Middle frontal gyrus (tissue), 1 donor: Measurements from ENCODE around the gene LGR6.
"Not testable (repeated sequence)": the region's sequence is repeated elsewhere in the genome, so short reads cannot be mapped to it uniquely, and the experiment has no call there.

Experiments
- DNase-seq: peaks from one replicate; pipeline ENCODE4 v3.0.0-alpha.2; 2015; ENCODE audit warnings: low spot score; ENCODE audit errors: extremely low spot score

LGR6 gene

DNA sequence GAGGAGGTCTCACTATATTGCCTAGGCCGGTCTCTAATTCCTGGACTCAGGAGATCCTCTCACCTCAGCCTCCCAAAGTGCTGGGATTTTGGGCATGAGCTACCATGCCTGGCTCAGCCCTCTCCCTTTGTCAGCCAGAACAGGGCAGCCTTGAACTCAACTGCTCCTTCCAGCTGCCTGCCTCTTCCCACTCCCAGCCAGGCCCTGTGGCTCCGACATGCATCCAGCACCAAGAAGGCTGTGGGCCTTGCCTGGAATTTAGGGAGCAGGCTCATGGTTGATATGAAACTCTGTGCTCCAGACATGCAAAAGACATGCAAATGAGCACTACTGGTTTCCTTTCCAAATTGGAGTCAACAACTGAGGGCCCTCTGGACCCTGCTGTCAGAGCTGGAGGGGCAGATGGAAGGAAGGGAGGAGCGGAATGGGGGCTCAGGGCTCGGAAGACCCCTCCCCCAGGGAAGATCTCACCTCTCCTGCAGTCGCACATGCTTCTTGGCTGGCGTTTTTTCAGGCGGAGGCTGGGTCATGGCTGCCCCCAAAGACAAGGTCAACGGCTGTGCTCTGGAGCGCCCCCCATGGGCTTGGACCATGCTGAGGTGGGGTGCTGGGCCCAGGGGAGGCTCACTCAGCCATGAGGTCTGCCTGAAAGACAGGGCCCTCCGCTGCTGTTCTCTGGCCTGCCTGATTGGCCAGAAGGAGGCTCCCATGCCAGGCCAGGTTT is 34.6 kb upstream of the LGR6 start:
- DNase-seq = no peak

DNA sequence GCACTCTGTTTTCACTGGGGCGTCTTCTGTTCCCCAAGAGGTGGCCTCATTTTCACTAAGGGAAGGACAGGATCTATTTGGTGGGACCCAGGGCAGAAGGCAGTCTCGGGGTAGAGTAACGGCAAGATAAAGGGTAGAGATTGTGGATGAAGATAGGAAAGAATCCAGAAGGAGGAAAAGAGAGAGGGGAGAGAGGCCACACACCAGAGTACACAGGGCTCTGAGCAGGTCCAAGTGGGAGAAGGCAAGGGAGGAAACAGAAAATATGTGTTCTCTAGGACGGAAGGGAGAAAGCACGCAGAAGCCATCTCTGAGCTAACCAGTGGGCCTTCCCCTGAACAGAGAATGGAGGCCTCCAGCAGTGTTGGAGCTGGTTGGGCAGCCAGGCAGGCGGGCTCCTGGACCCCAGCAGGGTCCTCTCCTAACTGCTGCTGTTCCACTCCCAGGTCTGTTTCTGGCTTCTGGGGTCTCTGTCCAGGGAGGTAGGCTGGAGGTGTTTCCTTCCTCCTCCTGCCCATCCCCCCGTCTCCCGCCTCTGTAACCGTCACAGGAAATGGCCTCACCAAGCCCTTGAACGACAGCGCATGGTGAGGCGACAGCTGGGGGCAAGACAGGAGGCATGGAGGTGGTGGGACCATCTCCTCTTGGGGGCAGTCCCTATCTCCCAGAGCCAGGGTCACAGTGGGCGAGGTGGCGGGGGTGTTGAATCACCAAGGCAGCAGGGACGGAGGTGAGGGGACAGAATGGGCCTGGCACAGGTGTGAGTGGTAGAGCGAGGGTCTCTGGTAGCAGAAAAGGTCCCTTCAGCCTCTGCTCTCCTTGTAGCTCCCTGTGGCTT is 33.8 kb upstream of the LGR6 start:
- no peak for DNase-seq

DNA sequence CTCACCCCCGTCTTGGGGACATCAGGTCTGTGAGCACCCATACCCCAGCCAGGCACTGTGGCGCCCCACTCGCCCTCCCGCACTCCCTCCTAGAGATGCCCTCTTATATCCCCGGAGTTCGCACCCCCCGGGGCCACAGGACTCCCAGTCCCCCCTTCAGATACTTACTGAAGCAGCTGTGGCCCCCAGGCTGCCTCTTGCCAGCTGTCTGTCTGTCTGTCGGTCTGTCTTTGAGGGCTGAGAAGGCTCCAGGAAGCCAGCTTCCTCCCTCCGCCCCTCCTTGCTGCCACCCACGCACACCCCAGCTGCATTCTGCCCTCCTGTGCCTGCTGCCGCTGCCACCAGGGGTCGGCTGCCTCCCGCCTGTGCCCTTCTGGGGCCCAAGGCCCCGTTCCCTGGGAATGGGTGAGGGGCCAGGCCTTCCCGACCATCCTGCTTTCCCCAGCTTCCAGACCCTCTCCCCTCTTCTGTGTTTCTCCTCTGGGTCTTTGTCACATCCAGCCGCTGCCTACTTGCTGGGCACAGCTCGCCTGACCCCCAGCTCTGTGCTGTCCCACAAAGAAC is 33.1 kb upstream of the LGR6 start, which contains the start of gene PTPN7:
Gene PTPN7 (minus strand): TSS at position 226 of the 564 bp plus-strand sequence. CDS start 1,200 bp downstream, outside the sequence.
- no peak for DNase-seq

DNA sequence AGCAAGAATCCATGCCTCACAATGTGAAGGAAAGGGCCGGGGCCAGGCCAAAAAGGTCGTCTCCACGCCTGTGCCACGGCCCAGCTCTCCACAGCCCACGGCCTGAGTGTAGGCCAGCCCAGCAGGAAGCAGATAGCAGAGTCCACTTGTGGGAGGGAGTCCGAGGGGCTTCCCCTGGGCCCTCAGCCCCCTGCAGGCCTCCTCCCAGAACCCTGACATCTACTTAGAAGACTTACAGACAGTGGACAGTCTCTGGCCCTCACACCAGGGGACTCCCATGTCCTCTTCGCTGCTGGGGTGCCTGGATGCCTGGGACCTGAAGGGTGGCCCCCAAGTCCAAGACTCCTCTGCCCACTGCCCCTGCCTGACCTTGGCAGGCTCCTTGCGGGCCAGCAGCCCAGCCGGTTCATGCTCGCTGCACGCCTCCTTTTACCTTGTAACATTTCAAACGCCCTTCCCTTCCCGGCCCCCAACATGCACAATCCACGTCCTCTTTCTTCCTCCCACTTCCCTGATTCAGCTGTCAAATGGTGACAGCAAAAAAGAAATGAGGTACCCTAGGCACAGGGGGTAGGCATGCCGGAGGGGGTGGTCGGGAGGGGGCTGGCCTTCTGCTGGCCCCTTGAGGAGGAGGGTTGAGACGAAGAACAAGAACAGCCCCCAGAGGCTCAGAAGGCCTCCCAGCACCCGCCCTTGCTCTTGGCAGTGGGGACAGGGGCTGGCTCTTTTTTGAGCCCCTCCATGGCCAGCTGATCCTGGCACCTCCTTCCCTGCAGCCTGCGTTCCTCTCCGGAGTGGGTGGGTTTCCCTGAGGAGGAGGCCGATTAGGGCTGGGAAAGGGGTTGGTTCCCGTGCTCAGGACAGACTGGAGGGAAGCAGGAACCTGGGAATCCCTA is 32.2 kb upstream of the LGR6 start:
- no peak for DNase-seq

DNA sequence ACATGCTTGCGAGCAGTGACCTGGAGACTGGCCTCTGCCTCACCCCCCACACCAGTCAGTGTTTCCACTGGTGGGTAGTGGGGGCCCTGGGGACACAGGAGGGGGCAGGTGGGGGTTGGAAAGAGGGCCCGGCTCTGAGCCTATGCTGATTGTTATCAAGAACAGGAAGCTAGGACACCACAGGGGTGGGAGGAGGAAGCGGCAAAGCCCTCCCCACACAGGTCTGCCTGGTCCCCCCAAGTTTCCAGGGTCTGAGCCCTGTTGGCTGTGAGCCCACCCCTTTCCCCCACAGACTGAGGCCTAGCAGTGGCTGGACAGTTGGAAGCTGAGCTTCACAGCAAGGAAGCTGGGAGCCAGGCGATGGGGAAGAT is 31.6 kb upstream of the LGR6 start:
- no peak for DNase-seq

DNA sequence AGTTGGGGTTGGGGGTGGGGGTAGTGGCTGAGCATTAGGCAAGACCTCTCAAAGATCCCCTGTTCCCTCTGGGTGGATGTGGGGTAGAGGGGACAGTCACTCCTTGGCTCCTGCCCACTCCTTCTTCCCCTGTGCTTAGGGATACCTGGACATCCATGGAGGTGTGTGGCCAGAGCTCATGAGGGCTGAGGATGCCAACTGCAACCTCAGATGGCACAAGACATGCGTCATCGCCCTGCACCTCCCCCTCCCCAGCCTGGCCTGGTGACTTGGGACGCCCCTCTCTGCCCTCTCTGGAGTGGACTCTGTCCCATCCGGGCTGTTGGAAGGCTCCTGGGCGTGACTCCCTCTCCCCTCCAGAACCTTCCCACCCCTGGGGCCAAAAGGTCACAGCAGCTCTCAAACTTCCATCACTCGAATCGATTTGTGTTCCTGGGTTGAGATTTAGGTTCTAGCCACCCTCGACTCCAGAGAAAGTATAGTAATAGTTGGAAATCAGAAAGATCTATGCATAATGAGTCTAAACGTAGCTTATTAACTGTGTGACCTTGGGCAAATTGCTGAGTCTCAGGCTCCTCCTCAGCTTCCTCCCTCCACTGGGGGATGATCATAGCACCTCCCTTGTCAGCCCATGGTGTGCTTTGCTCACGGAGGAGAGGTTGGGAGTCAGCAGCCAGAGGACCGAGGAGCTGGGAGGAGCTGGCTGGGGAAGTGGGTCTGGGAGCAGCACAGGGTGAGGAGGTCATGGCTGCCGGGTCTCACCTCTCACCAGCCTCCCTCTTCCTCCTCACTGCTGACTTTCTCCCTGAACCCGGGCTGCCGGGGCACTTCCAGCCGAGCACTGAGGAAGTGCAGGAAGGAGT is 30.9 kb upstream of the LGR6 start:
- no peak for DNase-seq

DNA sequence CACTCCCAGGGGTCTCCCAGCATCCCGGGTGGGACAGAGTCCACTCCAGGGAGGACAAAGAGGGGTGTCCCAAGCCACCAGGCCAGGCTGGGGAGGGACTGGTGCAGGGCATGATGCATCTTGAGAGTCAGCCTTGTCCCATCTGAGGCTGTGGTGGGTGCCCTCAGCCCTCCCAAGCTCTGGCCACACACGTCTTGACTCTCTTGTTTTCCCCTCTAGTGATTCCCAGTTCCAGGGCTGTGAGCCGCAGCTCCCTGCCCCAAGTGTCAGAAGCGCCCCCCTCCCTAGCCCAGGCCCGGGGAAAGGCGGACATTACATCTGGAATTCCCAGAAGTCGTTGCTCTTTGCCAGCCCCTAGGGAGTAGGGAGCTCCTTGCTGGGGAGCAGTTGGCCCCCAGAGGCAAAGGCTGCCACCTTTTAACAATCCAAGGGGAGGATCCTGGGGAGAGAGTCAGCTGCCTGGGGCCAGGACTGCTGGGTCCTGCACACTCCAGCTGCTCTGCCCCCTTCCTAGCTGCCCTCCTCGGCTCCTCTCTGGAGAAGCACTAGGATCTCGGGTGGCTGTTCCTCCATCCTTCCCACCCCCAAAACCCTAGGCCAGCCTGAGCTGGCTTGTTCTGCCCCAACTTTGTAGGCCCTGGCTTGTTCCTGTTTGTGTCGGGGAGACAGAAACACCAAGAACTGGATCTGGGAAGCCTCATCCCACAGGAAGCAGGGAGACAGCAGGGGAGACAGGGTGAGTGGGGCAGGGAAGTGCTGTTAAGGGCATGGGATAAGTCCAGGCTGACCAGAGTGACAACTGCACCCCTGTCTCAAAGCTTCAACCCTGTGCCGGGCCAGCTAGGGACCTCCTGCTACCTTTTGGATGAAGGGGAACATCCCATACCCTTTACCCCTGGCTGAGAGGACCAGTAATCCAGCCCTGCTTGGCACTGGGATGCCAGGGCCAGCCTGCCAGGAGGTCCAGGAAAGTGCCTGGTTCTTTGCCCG is 30.0 kb upstream of the LGR6 start:
- DNase-seq = no peak

DNA sequence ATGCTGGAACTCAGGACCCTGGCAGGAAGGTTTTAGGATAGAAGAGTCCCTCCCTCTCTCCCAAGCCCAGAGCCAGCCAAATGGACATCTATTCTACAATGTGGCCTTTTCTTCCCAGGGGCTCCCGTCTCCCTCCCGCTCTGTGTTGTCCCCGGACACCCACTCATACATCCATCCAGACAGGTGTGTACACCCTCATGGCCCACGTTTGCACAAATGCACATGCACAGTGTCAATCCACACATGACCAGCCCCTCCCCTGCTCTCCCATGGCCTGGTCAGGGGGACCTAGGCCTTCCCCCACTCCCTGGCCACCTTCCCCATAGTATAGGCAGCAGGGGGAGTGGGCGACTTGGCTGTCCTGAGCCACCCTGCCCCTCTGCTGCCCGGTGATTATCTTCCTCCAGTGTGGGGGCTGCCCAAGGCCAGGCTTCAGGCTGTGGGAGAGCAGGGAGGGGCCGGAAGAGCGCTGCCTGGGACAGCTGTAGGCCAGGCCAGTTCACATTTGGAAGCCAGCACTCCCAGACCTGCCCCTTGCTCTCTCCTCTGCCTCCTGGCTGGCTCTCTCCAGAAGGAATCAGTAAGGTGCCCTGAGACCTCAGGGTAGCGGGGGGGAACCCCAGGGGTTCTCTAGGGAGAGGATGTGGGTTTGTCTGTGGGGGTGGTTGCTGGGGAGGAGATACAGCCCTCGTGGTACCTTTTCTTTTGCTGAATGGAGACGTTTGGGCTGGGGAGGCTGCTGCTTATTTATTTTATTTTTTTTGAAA is 29.1 kb upstream of the LGR6 start:
- DNase-seq = no peak

DNA sequence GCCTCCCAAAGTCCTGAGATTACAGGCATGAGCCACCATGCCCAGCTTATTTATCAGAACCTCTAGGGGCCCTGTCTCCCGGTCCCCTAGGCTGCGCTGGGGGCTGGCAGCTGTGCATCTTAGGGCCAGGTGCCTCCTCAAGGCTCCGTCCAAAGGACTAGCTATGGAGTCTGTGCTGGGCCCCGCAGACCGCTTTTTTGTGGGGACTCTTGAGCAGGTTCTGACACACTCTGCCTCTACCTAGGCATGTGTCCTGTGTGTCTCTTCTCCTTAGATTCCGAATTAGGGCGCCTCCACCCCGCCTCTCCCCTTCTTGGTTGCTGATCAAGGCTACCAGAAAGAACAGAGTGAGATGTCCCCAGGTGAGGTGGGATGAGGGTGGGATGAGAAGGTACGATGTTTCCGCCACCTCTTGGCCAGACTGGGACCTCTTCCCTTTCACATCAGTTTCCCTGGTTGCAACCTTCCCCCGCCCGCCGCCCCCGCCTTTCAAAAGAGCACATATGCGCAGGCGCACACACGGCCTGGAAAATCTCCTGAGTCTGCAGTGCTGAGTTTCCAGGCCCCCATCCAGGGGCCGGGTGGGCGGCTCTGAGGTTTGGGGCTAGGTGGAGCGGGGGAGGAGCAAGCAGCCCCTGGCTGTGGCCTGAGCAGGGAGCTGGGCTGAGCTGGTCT is 28.2 kb upstream of the LGR6 start:
- no peak for DNase-seq

DNA sequence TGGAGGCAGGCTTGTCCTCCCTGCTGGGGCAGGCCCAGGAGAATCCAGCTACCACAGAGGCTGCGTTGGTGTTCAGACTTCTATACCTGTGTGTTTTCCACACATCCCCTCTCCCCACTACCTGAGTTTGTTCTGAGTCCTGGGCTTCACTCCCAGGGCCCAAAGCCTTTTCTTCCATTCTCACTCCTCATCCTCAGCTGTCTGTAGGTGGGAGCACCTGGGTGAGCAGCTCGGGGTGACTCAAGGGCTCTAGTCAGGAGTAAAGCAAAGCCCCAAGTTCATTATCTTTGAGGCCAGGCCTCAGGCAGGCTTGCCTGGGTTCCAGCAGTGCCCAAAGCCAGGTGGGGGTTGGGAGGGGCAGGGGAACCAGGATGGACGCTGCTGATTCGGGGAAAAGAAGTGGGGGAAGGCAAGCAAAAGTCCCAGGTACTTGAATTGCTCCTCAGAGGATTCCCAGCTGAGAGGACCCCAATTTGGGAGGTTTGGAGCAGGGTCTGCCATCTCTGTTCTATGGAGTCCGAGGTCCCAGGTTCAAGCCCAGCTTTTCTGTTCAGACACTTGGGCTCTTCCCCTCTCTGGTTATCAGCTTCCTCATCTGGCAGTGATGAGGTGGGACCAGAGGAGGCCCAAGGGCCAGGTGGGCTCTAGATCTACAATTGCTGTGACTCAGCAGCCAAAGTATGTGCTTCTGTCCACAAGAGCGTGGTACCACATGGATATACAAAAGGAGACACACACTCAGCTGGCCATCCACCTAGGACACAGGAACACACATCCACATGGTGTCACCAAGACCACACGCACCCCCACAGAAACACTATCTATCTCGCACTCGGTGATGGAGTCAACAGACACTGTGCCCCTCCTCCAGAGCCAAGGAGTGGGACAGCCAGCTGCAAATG is 27.4 kb upstream of the LGR6 start:
- no peak for DNase-seq

DNA sequence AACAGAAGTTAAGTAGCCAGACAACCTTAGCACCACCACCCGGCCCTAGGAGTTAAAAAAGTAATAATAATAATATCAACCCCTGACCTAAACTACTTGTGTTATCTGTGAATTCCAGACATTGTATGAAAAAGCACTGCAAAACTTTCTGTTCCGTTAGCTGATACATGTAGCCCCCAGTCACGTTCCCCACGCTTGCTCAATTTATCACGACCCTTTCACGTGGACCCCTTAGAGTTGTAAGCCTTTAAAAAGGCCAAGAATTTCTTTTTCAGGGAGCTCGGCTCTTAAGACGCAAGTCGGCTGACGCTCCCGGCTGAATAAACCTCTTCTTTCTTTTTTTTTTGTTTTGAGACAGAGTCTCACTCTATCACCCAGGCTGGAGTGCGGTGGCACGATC is 26.5 kb upstream of the LGR6 start:
- DNase-seq = not testable (repeated sequence)

DNA sequence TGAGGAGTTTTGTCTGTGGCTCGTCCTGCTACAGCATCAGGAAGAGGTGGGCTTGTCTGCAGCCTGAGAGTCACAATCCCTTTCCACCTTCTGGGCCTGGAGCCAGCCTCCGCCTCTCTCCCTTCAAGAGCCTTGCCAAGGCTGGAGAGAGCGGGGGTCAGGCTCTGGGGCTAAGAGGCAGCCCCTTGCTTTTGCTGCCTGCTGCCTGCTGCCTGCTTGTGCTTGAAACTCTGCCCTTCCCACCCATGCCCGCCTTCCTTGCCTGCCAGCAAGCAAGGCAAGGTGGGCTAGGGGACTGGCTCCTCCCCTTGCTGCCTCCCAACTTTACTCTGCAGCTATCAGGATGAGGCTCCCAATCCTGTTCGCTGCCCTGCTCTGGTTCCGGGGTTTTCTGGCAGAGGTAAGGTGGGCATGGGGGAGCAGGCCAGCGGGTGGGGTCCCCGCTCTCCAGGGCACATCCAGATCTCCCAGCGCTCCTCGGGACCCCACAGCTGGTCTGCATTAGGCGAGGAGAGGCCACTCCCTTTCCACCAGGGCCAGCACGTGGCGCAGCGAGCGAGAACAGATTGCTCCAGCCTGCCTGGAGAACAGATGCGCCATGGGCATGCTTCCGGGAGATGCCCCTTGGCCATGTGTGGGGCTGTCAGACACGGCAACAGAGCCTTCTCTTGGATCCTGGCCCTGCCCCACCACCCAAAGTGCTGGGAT is 25.7 kb upstream of the LGR6 start:
- DNase-seq = no peak

DNA sequence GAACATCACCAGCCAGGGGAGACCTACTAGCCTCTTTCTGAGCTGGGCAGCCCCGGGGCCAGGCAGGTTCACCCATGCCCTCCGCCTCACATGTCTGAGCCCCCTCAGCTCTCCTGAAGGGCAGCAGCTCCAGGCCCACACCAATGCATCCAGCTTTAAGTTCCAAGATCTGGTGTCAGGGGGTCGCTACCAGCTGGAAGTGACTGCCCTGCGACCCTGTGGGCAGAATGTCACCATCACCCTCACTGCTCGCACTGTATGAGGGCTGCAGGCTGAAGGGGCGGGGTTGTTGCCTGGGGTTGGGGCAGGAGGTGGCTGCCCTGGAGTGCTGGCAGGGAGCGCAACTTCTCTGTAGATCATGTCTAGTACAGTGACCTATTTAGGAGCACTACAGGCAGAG is 24.7 kb upstream of the LGR6 start:
- DNase-seq = no peak

DNA sequence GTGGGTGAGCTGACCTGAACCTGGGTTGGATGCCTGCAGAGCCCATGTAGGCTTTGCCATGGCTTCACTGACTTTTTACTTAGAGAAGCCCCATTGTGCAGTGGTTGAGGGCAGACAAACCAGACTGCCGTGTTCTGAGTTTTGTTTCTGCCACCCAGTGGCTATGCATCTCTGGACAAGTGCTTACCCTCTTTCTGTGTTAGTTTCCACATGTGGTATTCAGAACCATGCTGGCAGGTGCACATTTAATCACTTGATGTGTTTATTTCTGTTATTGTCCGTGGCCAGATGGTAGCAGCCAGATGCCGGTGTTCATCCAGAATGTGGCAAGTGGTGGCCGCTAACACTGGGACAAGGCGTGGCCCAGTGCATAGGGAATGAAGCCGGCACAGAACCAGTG is 22.9 kb upstream of the LGR6 start:
- DNase-seq = no peak

DNA sequence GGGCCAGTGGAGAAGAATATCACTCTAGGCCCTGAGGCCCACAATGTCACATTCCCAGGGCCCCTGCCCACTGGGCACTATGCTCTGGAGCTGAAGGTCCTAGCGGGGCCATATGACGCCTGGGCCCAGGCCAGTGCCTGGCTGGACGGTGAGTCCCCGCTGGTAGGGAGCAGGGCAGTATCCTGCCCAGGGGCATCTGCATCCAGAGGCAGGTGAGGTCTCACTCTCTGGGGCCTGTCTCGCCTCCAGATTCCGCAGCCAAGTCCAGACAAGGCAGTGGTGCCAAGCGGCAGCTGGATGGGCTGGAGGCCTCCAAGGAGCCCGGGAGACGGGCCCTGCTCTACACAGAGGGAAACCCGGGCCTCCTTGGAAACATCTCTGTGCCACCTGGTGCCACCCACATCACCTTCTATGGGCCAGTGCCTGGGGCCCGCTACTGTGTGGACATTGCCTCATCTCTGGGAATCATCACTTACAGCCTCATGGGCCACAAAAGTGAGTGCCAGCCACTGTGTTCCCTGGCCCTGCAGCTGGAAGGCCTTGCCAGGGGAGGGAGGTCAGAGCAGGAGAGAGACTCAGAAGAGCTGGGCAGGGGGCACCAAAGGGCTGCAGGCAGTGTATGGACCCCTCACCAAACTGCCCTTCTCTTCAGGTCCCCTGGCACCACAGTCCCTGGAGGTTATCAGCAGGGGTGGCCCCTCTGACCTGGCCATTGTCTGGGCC is 22.1 kb upstream of the LGR6 start:
- no peak for DNase-seq

DNA sequence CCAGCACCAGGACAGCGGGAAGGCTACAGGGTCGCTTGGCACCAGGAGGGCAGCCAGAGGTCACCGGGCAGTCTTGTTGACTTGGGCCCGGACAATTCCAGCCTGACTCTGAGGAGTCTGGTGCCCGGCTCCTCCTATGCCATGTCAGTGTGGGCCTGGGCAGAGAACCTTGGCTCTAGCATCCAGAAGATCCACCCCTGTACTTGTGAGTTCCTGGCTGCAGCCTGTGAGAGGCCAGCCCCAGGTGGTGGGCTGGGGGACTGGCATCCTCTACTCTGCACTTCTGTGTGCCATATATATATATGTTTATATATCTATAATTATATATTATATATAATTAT is 21.6 kb upstream of the LGR6 start:
- no peak for DNase-seq
